K562 (cell line): ENCODE measurements around the gene LCNL1. TPM values are rescaled to one million over a fixed set of nuclear protein-coding genes. Genes with fewer than 3 reads are reported as not detected.

ENCODE experiments used
- ELF2 ChIP-seq: fragments of 250-450 bp; sonication (Bioruptor Pico); IDR thresholded peaks from 2 replicates; pipeline ENCODE4 v1.5.0; 2021; ENCODE audit warnings: mild to moderate bottlenecking
- ESRRB ChIP-seq: fragments of 250-450 bp; sonication (Bioruptor Pico); IDR thresholded peaks from 2 replicates; pipeline ENCODE4 v1.5.0; 2020; ENCODE audit warnings: mild to moderate bottlenecking, moderate library complexity, borderline replicate concordance
- GTF3C2 ChIP-seq: IDR thresholded peaks from 3 replicates; pipeline ENCODE4 v1.6.1; 2011; ENCODE audit warnings: borderline replicate concordance, mild to moderate bottlenecking, moderate library complexity; ENCODE audit not compliant: insufficient read length; ENCODE audit errors: extremely low read depth
- MYC ChIP-seq, 2 experiments: fragments of 250-450 bp in 1 of 2; sonication (Bioruptor Pico) in 1 of 2; IDR thresholded peaks; 2 replicates each; pipeline versions ENCODE4 v1.5.1 to v1.6.1; 2012 to 2021; ENCODE audit warnings: low read depth in 2 of 2, borderline replicate concordance in 1 of 2, improper control_type of control experiment in 1 of 2, low read length in 1 of 2, mild to moderate bottlenecking in 1 of 2, moderate library complexity in 1 of 2
- SETDB1 ChIP-seq: IDR thresholded peaks from one replicate; pipeline ENCODE4 v1.6.1; 2012; ENCODE audit warnings: low read length, control low read depth, inconsistent platforms
- SMARCA4 ChIP-seq: fragments of 450-650 bp; IDR thresholded peaks from 2 replicates; pipeline ENCODE4 v1.6.1; 2016
- TBP ChIP-seq: optimal IDR thresholded peaks from 2 replicates; pipeline ENCODE3; 2011; ENCODE audit warnings: low read depth, low read length, improper control_type of control experiment
- ZFP1 ChIP-seq: fragments of 450-650 bp; formaldehyde crosslinking; IDR thresholded peaks from 2 replicates; pipeline ENCODE4 v1.4.0; 2020; ENCODE audit warnings: mild to moderate bottlenecking, mixed read lengths
- ZNF764 ChIP-seq: fragments of 250-450 bp; sonication (Bioruptor Pico); IDR thresholded peaks from 2 replicates; pipeline ENCODE4 v1.4.0; 2020; ENCODE audit warnings: low read depth, mild to moderate bottlenecking, moderate library complexity
- polyA plus RNA-seq, 8 experiments: library from polyadenylated mRNA; depleted of rRNA in 4 of 8; stranded (reverse) in 5 of 8; unstranded in 3 of 8; fragments of >200 nt; fragmentation: Nextera tagmentation in 2 of 8; fragmentation: Illumina TruSeq in 1 of 8; extraction: Ambion mirVana in 2 of 8; extraction: Trizol in 1 of 8; gene quantifications; 2 replicates each; pipeline versions ENCODE4 v1.2.1 to v1.2.3, GENCODE V29; 2011 to 2014; ENCODE audit warnings: inconsistent platforms in 1 of 8, missing spikeins in 1 of 8
- total RNA-seq, 7 experiments: library from RNA; depleted of rRNA in 6 of 7; stranded (reverse); fragments of >200 nt in 6 of 7; fragmentation: Illumina TruSeq in 2 of 7; extraction: Trizol in 2 of 7; gene quantifications; 2 replicates each; pipeline versions ENCODE4 v1.2.1 to v1.2.3, GENCODE V29; 2011 to 2021; ENCODE audit warnings: low replicate concordance in 1 of 7
- TF ChIP-seq, protein P1 (sequence below): fragments of 250-450 bp; sonication (Bioruptor Pico); IDR thresholded peaks from 2 replicates; pipeline ENCODE4 v1.8.0; 2021; ENCODE audit warnings: moderate library complexity, mild to moderate bottlenecking, inconsistent platforms

Gene LCNL1
- total and polyA plus RNA-seq, 9 of the 15 experiments (the other 6 are each of a cell fraction or from before 2014, with no cell fraction given), result 0.04 to 0.16 (median 0.04) TPM; not detected in 4

DNA sequence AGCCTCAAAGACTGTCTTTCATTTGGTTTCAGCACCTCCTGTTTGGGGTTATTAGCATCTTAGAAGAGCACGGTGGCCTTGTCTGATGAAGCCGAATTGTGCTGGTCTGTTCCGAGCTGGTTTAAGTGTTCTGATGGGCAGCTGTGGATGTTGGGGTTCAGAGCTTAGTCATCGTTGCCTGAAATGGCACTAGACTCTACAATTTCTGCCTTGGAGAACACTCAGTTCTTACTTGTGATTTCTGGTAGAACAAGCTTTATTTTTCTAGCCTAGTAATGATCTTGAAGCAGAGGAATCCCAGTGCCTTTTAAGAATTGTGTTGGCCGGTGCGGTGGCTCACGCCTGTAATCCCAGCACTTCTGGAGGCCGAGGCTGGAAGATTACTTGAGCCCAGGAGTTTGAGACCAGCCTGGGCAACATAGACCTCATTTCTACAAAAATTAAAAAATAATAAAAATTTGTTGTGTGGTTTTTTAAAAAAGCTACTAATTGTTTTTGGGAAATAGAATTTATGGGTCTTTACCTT is 46.1 kb upstream of the LCNL1 start (continued):
- TF ChIP-seq, protein P1, sequence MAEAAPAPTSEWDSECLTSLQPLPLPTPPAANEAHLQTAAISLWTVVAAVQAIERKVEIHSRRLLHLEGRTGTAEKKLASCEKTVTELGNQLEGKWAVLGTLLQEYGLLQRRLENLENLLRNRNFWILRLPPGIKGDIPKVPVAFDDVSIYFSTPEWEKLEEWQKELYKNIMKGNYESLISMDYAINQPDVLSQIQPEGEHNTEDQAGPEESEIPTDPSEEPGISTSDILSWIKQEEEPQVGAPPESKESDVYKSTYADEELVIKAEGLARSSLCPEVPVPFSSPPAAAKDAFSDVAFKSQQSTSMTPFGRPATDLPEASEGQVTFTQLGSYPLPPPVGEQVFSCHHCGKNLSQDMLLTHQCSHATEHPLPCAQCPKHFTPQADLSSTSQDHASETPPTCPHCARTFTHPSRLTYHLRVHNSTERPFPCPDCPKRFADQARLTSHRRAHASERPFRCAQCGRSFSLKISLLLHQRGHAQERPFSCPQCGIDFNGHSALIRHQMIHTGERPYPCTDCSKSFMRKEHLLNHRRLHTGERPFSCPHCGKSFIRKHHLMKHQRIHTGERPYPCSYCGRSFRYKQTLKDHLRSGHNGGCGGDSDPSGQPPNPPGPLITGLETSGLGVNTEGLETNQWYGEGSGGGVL (CRISPR knock-in tag), result no peak
- TF ChIP-seq SMARCA4 (no peak), ZNF764 (CRISPR knock-in tag) (no peak), GTF3C2 (no peak), MYC (IDR thresholded peaks at IDR 0.05; ENCODE audit: low read depth, low read length) (no peak), MYC (CRISPR knock-in tag; IDR thresholded peaks at IDR 0.05; ENCODE audit: borderline replicate concordance, low read depth) (no peak), ELF2 (no peak), ZFP1 (CRISPR knock-in tag) (no peak), TBP (no peak), SETDB1 (no peak), ESRRB (CRISPR knock-in tag) (no peak)
- TF ChIP-seq, all 486 proteins: peak for 0
